ENCODE data around the gene RAB31.
"Not testable (repeated sequence)": the region's sequence is repeated elsewhere in the genome, so short reads cannot be mapped to it uniquely, and the experiment has no call there.

Gene RAB31

DNA sequence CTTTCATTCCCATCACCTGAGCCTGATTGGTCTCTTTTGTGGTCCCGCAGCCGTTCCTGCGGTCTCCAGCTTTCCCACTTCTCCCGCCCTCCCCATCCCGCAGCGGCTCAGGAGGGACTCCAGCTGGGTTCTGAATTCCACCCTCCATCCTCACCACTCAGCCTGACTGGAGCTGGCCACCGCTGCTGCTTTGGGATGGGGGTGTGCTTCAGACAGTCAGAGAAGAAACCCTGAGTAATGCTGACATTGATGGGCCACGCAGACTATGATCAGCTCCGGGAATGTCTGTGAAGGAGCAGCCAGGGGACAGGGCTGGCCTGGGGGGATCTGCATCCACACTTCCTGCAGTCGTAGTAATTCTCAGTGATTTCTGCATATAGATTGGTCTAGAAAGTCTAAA, 131.8 kb downstream of the RAB31 start:
- DNase-seq (ENCODE audit: low spot score), result no peak

- no peak for DNase-seq (ENCODE audit: low spot score)
These were observed 133.7 kb downstream of the RAB31 start for GRCh38 chr18:9841752-9842151.

- DNase-seq (ENCODE audit: low spot score), result no peak
These were observed 134.3 kb downstream of the RAB31 start for GRCh38 chr18:9842448-9842847.

DNA sequence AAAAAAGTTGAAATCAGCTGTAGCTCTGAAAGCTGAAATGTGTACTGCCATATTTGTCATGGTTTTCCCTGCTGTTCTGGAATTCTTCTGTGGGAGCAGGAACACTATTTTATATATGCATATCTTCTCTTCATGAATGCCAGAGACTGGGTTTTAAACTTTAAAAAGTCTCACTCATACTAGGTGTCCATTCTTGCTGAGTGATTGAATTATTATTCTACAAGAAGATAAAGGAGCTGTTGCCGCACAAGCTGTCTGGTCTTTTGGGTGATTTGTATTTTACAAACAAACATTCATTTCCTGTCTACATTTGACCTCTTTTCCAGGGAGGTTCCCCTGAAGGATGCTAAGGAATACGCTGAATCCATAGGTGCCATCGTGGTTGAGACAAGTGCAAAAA, 137.2 kb downstream of the RAB31 start:
- no peak for DNase-seq (ENCODE audit: low spot score)

- DNase-seq (ENCODE audit: low spot score), result no peak
These were observed 138.2 kb downstream of the RAB31 start for GRCh38 chr18:9846162-9846925.

DNA sequence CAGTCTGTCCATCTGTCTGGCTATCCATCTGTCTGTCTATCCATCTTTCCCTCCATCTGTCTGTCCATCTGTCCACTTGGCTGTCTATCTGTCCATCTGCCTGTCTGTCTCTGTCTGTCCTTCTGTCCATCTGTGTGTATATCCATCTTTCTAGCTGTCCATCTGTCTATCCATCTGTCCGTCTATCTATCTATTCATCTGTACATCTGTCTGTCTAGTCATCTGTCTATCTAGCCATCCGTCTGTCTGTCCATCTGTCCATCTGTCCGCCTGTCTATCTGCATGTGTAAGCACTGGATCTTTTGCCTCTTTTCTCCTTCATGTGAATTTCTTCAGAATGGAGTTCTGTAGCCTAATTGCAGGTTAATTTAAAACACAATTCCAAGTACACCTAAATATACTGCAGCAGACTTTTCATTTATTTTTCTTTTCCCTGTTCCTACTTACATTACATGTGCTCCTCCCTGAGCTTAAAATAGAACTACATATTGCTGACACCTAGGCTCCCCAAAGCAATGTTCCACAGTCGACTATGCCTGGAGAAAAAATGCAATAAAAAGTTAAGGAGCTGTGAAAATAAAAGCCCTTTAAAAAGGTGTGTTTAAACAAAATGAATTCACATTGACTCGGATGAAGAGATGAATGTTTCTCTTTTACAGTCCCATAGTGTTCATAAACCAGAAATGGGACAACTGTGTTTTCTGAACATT, 140.2 kb downstream of the RAB31 start:
- no peak for DNase-seq (ENCODE audit: low spot score)

- DNase-seq (ENCODE audit: low spot score), result no peak
These were observed 141.5 kb downstream of the RAB31 start for GRCh38 chr18:9849407-9850283.

DNA sequence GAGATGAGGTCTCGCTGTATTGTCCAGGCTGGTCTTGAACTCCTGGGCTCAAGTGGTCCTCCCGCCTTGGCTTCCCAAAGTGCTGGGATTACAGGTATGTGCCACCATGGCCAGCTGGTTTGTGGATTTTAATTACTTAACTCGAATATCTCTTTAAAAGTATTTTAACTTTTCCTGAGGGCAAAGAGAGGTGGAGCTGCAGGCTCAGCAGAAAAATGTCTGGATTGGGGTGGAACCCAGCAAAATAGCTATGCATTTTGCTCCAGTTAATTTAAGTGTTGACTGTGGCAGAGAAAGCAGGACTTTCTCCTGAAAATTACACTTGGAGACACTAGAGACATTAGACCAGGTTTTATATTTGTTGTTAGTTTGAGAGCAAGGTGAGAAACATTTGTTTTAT, 142.2 kb downstream of the RAB31 start:
- DNase-seq (ENCODE audit: low spot score), result no peak

DNA sequence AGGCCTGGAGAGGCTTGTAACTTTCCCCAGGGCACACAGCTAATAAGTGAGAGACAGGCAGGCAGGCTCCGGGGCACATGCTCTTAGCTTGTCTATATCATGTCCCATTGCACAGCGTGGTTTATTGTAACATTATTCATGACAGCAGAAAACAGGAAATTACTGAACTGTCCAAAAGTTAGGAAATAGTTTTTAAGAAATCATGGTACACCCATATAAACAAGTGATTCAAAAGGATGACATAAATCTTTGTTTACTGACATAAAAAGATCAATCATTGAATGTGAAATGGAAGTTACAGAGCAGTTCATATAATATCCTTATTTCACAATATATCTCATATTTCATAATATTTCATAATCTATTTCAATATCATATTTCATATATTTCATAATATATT, 143.4 kb downstream of the RAB31 start:
- no peak for DNase-seq (ENCODE audit: low spot score)

GRCh38 chr18:9852266-9853081, 144.4 kb downstream of the RAB31 start:
- no peak for DNase-seq (ENCODE audit: low spot score)

GRCh38 chr18:9854801-9855676, 146.9 kb downstream of the RAB31 start:
- no peak for DNase-seq (ENCODE audit: low spot score)

GRCh38 chr18:9855681-9856080, 147.6 kb downstream of the RAB31 start:
- DNase-seq (ENCODE audit: low spot score), result no peak

- DNase-seq (ENCODE audit: low spot score), result no peak
These were observed 148.0 kb downstream of the RAB31 start for GRCh38 chr18:9856092-9856491.

DNA sequence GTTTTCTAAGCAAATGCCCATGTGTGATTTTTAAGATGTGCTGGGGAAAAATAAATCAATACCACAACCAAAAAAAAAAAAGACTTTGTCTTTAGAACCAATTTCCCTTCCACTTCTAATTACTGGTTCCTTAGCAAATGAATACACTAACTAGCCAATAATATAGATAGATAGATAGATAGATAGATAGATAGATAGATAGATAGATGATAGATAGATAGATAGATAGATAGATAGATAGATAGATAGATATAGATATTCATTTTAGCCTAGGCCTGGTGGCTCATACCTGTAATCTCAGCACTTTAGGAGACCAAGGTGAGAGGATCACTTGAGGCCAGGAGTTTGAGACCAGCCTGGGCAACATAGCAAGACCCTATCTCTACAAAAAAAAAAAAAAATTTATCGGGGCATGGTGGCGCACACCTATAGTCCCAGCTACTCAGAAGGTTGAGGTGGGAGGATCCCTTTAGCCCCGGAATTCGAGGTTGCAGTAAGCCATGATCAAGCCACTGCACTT, 149.4 kb downstream of the RAB31 start:
- not testable (repeated sequence) for DNase-seq (ENCODE audit: low spot score)

DNA sequence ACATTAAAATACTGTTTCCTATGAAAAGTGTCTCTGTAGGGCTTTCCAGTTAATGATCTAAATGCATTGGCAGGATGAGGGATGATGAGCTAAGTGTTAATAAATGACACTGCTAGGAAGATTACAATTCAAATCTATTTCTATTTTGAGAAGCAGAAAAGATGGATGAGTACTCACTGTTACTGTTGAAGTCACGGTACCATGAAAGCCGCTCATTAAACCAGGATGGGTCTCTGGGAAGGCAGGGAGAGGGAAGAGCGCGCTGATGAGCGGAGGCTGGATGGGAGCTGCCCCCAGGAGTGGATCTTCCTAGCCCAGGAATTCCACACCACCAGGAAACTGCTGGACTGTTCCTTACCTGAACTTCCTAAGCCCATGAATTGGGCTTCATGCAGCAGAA, 150.5 kb downstream of the RAB31 start:
- DNase-seq (ENCODE audit: low spot score), result no peak

DNA sequence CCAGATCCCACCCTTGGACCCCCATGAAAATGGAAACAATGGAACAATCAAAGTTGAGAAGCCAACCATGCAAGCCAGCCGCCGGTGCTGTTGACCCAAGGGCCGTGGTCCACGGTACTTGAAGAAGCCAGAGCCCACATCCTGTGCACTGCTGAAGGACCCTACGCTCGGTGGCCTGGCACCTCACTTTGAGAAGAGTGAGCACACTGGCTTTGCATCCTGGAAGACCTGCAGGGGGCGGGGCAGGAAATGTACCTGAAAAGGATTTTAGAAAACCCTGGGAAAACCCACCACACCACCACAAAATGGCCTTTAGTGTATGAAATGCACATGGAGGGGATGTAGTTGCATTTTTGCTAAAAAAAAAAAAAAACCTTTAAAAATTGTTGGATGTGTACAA, 151.1 kb downstream of the RAB31 start:
- DNase-seq (ENCODE audit: low spot score), result no peak

- no peak for DNase-seq (ENCODE audit: low spot score)
These were observed 152.6 kb downstream of the RAB31 start for GRCh38 chr18:9860682-9861081.

GRCh38 chr18:9861157-9861556, 153.1 kb downstream of the RAB31 start:
- no peak for DNase-seq (ENCODE audit: low spot score)

GRCh38 chr18:9861933-9862332, 153.8 kb downstream of the RAB31 start:
- no peak for DNase-seq (ENCODE audit: low spot score)

GRCh38 chr18:9862686-9863085, 154.6 kb downstream of the RAB31 start:
- DNase-seq (ENCODE audit: low spot score), result no peak

DNA sequence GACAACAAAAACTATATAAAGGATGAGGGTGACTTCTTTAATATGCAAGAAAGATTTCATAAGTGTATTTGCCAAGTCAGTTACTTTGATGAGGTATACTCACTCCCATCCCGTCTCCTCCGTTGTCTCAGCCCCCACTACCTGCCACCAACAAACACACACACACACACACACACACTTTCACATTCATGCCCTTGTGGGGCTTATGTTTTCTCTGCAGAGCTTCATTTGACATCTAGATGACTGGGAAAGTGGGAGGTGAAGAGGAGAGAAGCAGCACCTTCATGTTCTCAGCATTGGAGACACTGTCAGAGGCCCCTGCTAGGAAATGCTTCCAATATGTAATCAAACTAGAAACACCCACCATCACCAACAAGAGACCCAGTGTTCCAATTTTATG, 155.2 kb downstream of the RAB31 start:
- DNase-seq (ENCODE audit: low spot score), result no peak

All from GM03348 (cell line).